ENCODE data around the gene ECI1. TPM values are rescaled to one million over a fixed set of nuclear protein-coding genes. Genes with fewer than 3 reads are reported as not detected.

The ECI1 gene
- total RNA-seq, 4 donors from 2014 or later, result 37.1 to 69.9 (median 54.5) TPM

DNA sequence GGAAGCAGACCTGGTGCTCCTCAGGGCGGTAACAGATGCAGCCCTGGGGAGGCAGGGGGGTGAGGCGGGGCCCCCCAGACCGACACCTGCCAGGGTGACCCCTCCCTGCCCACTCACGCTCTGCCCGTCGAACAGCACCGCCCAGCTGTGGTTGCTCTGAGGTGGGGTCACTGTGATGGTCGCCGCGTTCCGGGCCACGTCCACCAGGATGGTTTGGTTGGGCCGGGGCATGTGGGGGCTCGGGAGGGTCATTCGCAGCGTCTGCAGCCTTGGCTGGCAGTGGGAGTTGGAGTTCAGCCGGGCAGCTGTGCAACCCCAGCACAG, 41.4 kb downstream of the ECI1 start:
- H3K4me3 ChIP-seq (ENCODE audit: low read depth, poor library complexity, severe bottlenecking), result no peak overlapping the region
- intact Hi-C loops (cut with DNase I; ENCODE audit: low total_unique reads), result no loop called here
- no peak for TF ChIP-seq POLR2A (IDR thresholded peaks at IDR 0.05)
- TF ChIP-seq, protein P1, sequence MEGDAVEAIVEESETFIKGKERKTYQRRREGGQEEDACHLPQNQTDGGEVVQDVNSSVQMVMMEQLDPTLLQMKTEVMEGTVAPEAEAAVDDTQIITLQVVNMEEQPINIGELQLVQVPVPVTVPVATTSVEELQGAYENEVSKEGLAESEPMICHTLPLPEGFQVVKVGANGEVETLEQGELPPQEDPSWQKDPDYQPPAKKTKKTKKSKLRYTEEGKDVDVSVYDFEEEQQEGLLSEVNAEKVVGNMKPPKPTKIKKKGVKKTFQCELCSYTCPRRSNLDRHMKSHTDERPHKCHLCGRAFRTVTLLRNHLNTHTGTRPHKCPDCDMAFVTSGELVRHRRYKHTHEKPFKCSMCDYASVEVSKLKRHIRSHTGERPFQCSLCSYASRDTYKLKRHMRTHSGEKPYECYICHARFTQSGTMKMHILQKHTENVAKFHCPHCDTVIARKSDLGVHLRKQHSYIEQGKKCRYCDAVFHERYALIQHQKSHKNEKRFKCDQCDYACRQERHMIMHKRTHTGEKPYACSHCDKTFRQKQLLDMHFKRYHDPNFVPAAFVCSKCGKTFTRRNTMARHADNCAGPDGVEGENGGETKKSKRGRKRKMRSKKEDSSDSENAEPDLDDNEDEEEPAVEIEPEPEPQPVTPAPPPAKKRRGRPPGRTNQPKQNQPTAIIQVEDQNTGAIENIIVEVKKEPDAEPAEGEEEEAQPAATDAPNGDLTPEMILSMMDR (IDR thresholded peaks at IDR 0.05), result no peak
- WGBS, 2 donors, result 87% methylated on average over 4 to 9 of the region's 17 CpGs
- DNase-seq (ENCODE audit: low spot score in 2 of 2), result no peak

GRCh38 chr16:2209258-2210008, 42.0 kb downstream of the ECI1 start:
- 78 to 82% methylated on average over 21 of the region's 29 CpGs for WGBS, 2 donors
- intact Hi-C loops (cut with DNase I; ENCODE audit: low total_unique reads), result no loop called here
- DNase-seq (ENCODE audit: low spot score in 2 of 2), result no peak
- TF ChIP-seq, protein P1 (IDR thresholded peaks at IDR 0.05), result no peak
- TF ChIP-seq POLR2A (IDR thresholded peaks at IDR 0.05), result no peak
- H3K4me3 ChIP-seq (ENCODE audit: low read depth, poor library complexity, severe bottlenecking), result no peak overlapping the region

GRCh38 chr16:2208772-2209171, 42.6 kb downstream of the ECI1 start:
- H3K4me3 ChIP-seq (ENCODE audit: low read depth, poor library complexity, severe bottlenecking), result no peak overlapping the region
- TF ChIP-seq, protein P1 (IDR thresholded peaks at IDR 0.05), result no peak
- no peak for TF ChIP-seq POLR2A (IDR thresholded peaks at IDR 0.05)
- intact Hi-C loops (cut with DNase I; ENCODE audit: low total_unique reads), result no loop called here
- DNase-seq (ENCODE audit: low spot score in 2 of 2), result no peak
- WGBS, 2 donors, result 93 to 94% methylated on average over 4 to 9 of the region's 9 CpGs

DNA sequence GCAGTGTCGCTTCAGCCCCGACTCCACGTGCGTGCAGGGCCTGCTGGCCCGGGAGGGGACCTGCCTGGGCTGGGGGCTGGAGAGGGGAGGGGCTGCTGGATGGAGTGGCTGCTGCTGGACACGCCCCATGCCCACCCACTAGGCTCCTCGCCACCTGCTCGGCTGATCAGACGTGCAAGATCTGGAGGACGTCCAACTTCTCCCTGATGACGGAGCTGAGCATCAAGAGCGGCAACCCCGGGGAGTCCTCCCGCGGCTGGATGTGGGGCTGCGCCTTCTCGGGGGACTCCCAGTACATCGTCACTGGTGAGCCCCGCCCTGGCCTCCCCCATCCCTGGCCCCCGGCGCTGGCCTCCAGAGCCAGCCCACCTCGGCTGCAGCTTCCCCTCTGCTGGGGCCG, 43.1 kb downstream of the ECI1 start:
- WGBS, 2 donors, result 75 to 83% methylated on average over 17 to 21 of the region's 23 CpGs
- intact Hi-C loops (cut with DNase I; ENCODE audit: low total_unique reads), result no loop called here

GRCh38 chr16:2207872-2208271, 43.5 kb downstream of the ECI1 start:
- TF ChIP-seq, protein P1 (IDR thresholded peaks at IDR 0.05), result no peak
- DNase-seq (ENCODE audit: low spot score in 2 of 2), result no peak
- H3K4me3 ChIP-seq (ENCODE audit: low read depth, poor library complexity, severe bottlenecking), result no peak overlapping the region
- 91 to 97% methylated on average over 9 of the region's 9 CpGs for WGBS, 2 donors
- intact Hi-C loops (cut with DNase I; ENCODE audit: low total_unique reads), result no loop called here

More for the DNA sequence above, 43.1 kb downstream of the ECI1 start:
- H3K4me3 ChIP-seq (ENCODE audit: low read depth, poor library complexity, severe bottlenecking), result no peak overlapping the region
- TF ChIP-seq POLR2A (IDR thresholded peaks at IDR 0.05), result no peak
- TF ChIP-seq, protein P1 (IDR thresholded peaks at IDR 0.05), result no peak
- no peak for DNase-seq (ENCODE audit: low spot score in 2 of 2)
